HUES48 (cell line): ENCODE results near the gene RNF11.

Experiments
- H3K27ac ChIP-seq: one replicate; pipeline ENCODE4 v1.7.0; 2013; ENCODE audit warnings: low read depth, low read length, inconsistent platforms
- H3K27me3 ChIP-seq: 2 replicates; pipeline ENCODE4 v1.6.1; 2013; ENCODE audit warnings: mild to moderate bottlenecking, low read length; ENCODE audit not compliant: control insufficient read depth, insufficient read depth
- H3K36me3 ChIP-seq: 2 replicates; pipeline ENCODE4 v1.6.1; 2013; ENCODE audit warnings: low read length; ENCODE audit not compliant: control insufficient read depth, insufficient read depth
- H3K4me1 ChIP-seq: 2 replicates; pipeline ENCODE4 v1.6.1; 2013; ENCODE audit warnings: mild to moderate bottlenecking, low read length; ENCODE audit not compliant: control insufficient read depth, insufficient read depth
- H3K4me3 ChIP-seq: 2 replicates; pipeline ENCODE4 v1.5.1; 2013; ENCODE audit warnings: mild to moderate bottlenecking, low read depth, low read length
- H3K9ac ChIP-seq: 2 replicates; pipeline ENCODE4 v1.6.1; 2013; ENCODE audit warnings: mild to moderate bottlenecking, low read depth, low read length, moderate library complexity
- H3K9me3 ChIP-seq: 2 replicates; pipeline ENCODE4 v1.6.1; 2013; ENCODE audit warnings: low read length; ENCODE audit not compliant: control insufficient read depth, insufficient read depth

The RNF11 gene

DNA sequence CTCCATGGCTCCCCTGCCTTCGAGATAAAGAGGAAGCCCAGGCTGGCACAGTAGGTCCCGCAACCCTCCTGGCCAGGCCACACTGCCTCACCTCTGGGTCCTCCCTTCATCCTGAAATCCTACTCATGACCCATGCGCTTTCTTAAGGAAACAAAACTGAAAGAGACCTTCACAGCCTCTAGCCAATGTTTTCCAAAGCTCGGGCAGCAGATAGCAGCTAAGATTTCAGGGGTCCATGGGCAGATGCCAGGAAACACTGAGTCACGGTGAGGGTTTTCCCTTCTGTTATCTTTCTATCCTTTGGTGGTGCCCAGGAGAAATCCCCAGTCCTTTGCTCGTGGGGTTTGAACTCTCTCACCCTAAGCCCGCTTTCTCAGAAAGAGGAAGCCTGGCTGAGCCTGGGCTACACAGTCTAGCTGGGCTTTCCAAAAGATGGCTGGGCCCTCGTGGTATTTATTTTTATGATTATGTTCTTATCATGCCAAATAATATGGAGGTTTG is 67.7 kb downstream of the RNF11 start:
- Histone ChIP-seq H3K9me3 (no peaks in the 10 kb centered on the region), H3K27me3 (no peaks in the 10 kb centered on the region), H3K27ac (no peak overlapping the region), H3K36me3 (no peaks in the 10 kb centered on the region), H3K9ac (no peak overlapping the region), H3K4me3 (no peak overlapping the region), H3K4me1 (no peaks in the 10 kb centered on the region)

DNA sequence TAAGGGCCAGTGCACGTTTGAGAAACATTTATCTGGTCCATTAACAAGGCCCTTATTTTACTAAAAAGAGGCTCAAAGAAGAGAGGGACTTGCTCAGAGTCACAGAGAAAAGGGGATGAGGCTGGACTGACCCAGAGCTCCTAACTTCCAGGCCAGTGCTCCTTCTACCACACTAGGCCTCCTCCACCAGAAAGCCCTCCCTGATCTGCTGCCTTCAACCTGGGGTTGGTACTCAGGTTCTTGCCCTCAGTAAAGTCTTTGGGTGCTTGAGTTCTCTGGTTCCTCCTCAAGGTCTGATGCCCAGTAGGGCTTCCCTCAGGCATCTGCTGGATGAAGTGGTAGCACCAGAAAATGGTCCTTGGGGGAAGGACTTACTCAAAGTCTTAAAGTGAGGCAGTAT is 68.3 kb downstream of the RNF11 start:
- Histone ChIP-seq H3K9me3 (no peaks in the 10 kb centered on the region), H3K27ac (no peak overlapping the region), H3K4me3 (no peak overlapping the region), H3K4me1 (no peaks in the 10 kb centered on the region), H3K9ac (no peak overlapping the region), H3K27me3 (no peaks in the 10 kb centered on the region), H3K36me3 (no peaks in the 10 kb centered on the region)

DNA sequence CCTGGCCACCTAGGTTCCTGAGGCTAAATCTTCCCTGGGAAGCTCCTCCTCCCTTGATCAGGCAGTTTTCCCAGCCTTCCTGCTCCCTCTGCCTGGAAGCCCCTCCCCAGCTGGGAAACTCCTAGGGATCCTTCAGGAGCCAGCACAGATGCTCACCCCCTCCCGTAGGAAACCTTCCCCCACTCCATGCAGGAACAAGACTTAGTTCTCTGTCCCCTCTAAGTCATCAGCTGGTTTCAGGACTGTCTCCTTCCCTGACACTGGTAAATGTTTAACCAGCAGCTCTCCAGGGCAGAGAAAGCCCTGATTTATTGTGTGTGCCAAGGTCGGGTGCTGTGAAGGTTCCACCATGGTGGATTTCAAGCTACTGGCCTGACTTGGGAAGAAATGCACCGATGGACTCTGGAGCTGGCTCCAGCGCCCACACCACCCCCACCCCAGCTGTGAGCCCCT is 69.3 kb downstream of the RNF11 start:
- H3K4me3 ChIP-seq = no peak overlapping the region
- no peaks in the 10 kb centered on the region for H3K27me3 ChIP-seq
- no peak overlapping the region for H3K27ac ChIP-seq
- H3K36me3 ChIP-seq = no peaks in the 10 kb centered on the region
- no peaks in the 10 kb centered on the region for H3K4me1 ChIP-seq
- no peaks in the 10 kb centered on the region for H3K9me3 ChIP-seq
- H3K9ac ChIP-seq = no peak overlapping the region

DNA sequence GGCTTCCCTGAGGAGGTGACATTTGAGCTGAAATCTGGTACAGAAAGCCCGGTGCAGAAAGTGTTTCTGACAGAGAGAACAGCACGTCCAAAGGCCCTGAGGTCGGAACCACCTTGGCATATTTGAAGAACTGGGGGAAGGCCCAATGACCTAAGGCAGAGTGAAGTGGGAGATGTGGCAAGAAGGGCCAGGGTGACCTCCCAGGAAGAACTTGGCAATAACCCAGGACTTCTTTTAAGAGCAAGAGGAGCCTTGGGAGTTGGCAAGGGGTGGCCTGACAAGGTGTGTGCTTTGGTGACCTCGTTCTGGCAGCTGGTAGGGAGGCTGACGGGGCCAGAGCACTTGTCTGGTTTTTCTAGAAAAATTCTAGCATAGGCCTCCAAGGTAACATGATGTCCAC is 70.9 kb downstream of the RNF11 start:
- Histone ChIP-seq H3K9me3 (no peaks in the 10 kb centered on the region), H3K27ac (no peak overlapping the region), H3K36me3 (no peaks in the 10 kb centered on the region), H3K4me1 (no peaks in the 10 kb centered on the region), H3K27me3 (no peaks in the 10 kb centered on the region), H3K9ac (no peak overlapping the region), H3K4me3 (no peak overlapping the region)

DNA sequence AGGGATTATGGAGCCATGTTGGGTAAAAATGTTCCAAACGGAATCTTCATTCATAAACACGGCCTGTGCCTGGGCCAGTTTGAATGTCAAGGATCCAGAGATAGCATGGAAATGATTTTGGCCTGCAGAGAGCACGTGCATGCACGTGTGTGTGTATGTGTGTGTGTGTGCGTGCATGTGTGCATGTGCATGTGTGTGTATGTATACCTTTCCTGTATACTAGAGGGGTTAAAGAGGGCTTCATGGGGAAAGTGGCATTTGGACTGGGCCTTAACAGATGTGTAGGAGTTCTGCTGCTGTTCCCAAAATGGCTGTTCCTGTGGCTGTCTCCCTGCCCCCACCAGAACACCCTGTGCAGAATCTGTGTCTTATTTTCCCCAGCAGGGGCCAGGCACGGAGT is 72.6 kb downstream of the RNF11 start:
- no peak overlapping the region for H3K4me3 ChIP-seq
- H3K9ac ChIP-seq = no peak overlapping the region
- no peaks in the 10 kb centered on the region for H3K36me3 ChIP-seq
- no peaks in the 10 kb centered on the region for H3K27me3 ChIP-seq
- H3K9me3 ChIP-seq = no peaks in the 10 kb centered on the region
- no peaks in the 10 kb centered on the region for H3K4me1 ChIP-seq
- no peak overlapping the region for H3K27ac ChIP-seq

DNA sequence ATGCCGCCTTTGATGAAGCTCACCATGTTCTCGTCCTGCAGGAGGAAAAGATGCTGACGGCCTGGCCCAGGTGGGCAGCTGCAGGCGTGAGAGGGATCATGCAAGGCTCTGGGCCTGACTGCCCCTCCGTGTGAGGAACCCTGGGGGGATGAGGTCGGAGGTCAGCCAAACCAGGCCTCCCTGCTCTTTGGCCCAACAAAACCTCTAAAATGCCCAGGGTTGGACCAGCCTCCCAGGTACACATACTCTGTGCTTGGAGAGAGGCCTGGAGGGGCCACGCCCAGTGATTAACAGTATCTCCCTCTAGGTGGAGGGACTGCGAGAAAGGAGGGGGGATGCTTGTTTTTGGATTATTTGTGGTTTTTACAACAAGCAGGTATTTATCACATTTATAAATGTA is 73.2 kb downstream of the RNF11 start:
- Histone ChIP-seq H3K36me3 (no peaks in the 10 kb centered on the region), H3K4me3 (no peak overlapping the region), H3K27ac (no peak overlapping the region), H3K9ac (no peak overlapping the region), H3K27me3 (no peaks in the 10 kb centered on the region), H3K4me1 (no peaks in the 10 kb centered on the region), H3K9me3 (no peaks in the 10 kb centered on the region)

DNA sequence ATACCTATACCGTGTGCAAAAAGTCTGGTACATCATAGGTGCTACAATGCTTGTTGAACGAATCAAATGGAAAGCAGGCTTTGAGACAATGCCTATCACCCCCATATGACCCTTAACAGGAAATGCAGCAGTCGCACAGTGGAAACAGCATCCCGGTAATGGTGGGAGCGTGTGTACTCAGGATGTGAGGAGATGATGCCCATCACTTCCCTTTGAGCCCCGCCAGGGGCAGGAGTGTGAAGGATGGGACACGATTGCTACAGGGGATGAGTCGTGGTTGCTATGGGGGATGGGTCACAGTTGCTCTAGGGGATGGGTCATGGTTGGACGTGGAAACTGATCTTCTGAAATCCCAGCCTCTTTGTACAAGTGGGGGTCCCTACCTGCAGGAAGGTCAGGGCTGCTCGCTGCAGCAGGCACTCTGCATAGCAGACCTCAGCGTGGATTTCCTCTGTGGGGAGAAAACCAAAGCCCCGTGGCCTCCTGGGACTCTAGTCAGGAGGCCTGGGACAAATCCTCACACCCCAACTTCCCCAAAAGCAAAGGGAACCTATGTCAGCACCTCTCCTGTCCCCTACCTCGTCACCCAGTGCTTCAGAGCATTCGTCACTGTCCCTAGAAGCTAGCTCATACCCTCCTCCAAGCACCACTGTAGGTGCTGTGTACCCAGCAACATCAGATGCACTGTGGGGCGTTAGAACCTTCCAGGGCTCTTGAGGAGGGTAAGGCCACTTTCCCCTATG is 75.0 kb downstream of the RNF11 start:
- no peaks in the 10 kb centered on the region for H3K4me1 ChIP-seq
- no peak overlapping the region for H3K9ac ChIP-seq
- no peaks in the 10 kb centered on the region for H3K9me3 ChIP-seq
- H3K27me3 ChIP-seq = no peaks in the 10 kb centered on the region
- H3K4me3 ChIP-seq = no peak overlapping the region
- no peak overlapping the region for H3K27ac ChIP-seq
- H3K36me3 ChIP-seq = no peaks in the 10 kb centered on the region

DNA sequence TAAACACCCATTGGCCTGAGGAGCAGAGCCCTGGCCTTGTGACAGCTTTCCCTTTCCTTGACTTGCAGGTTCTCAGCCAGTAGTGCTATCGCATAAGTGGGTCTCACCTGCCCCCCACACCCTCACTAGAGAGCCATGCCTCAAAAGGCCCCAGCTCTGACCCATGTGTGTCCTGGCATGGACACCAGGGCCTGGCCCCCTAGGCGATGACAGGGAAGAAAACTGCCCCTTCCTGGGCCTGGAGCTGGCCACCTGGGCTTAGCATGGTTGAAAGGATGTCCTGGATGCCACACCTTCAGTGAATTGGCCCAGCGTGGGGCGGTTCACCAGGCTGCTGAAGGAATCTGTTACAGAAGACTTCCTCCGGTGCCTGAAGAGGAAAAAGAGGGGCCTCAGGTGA is 75.8 kb downstream of the RNF11 start:
- no peak overlapping the region for H3K9ac ChIP-seq
- no peak overlapping the region for H3K4me3 ChIP-seq
- no peak overlapping the region for H3K27ac ChIP-seq
- H3K27me3 ChIP-seq = no peaks in the 10 kb centered on the region
- H3K4me1 ChIP-seq = no peaks in the 10 kb centered on the region
- no peaks in the 10 kb centered on the region for H3K36me3 ChIP-seq
- no peaks in the 10 kb centered on the region for H3K9me3 ChIP-seq

DNA sequence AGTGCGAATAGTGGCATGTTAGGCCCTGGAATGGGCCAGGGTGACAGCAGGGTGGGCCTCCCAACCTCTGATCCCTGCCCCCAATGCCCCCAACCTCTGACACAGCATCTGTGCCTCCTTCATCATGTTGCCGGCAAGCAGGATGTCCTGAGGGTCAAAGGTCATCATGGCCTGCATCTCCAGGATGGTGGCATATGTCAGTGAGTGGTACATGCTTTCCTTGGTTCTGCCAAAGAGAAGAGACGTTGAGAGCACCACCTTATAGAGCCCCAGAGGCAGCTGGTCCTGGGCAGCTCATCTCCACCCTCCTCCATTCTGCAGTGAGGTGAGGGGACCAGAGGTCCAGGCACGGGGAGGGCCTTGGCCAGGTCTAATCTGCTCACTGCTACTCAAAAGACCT is 76.6 kb downstream of the RNF11 start:
- Histone ChIP-seq H3K4me3 (no peak overlapping the region), H3K27me3 (no peaks in the 10 kb centered on the region), H3K9ac (no peak overlapping the region), H3K4me1 (no peaks in the 10 kb centered on the region), H3K27ac (no peak overlapping the region), H3K36me3 (no peaks in the 10 kb centered on the region), H3K9me3 (no peaks in the 10 kb centered on the region)

DNA sequence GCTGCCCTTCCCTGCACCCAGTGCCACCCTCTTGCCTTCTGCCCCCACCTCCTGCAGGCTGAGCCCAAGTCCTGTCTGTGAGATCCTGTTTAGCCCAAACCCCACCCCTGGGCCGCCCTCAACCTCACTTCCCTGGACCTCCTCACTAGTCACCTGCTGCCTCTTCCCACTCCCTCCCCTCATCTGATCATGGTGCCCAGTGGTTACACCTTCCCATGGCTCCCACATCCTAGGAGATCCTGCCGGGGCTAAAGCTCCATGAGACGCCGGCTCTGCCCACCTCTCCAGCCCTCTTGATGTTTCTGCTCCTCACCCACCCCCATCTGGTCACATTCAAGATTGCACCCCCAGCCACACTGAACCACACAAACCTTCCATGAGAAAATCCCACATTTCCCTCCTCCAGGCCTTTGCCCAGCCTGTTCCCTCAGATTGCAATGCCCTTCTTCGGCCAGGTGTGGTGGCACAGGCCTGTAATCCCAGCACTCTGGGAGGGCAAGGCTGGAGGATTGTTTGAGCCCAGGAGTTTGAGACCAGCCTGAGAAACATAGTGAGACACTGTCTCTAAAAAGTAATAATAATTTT is 77.3 kb downstream of the RNF11 start:
- Histone ChIP-seq H3K27ac (no peak overlapping the region), H3K4me1 (no peaks in the 10 kb centered on the region), H3K27me3 (no peaks in the 10 kb centered on the region), H3K36me3 (no peaks in the 10 kb centered on the region), H3K9me3 (no peaks in the 10 kb centered on the region), H3K9ac (no peak overlapping the region), H3K4me3 (no peak overlapping the region)

DNA sequence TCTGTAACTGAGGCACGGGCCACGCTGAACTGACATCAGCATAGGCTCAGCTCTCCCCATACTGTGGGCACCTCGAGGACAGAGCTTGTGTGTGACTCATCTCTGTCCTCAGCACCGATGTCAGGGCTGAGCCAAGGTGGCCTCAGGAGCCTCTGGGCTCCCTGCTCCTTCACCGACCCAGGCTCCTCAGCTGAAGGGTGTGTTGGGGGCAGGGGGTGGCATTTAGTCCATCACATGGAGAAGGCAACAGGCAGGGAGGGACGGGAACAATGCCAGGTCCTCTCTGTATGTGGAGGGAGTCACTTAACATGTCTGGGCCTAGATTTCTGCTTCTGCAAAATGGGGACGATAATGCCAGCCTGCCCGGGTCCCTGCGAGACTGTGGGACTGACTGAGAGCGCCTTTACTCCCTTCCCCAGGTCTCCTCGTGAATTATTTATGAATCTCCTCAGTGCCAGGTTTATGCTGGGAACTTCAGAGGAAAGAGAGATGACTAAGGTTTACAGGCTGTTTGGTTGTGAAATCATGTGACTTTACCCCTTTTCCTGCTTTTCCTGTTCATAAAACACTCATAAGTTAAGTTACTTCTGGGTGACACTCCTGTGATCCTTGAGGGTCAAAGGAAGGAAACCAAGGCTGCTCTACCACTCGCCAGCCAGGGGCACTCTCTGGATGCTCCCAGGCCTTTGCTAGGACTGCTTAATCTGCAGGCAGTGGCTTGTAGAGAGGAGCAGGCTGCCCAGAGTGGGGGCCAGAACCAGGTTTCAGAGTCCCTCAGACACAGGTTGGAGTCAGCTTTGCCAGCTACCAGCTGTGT is 78.1 kb downstream of the RNF11 start:
- no peak overlapping the region for H3K9ac ChIP-seq
- no peak overlapping the region for H3K27ac ChIP-seq
- H3K27me3 ChIP-seq = no peaks in the 10 kb centered on the region
- H3K4me1 ChIP-seq = no peaks in the 10 kb centered on the region
- no peak overlapping the region for H3K4me3 ChIP-seq
- H3K36me3 ChIP-seq = no peaks in the 10 kb centered on the region
- no peaks in the 10 kb centered on the region for H3K9me3 ChIP-seq
